Immature natural killer cell (primary cell): ENCODE data around the gene LENG9. TPM values are rescaled to one million over a fixed set of nuclear protein-coding genes. Genes with fewer than 3 reads are reported as not detected.
"Not testable (repeated sequence)": the region's sequence is repeated elsewhere in the genome, so short reads cannot be mapped to it uniquely, and the experiment has no call there.

ENCODE experiments used
- DNase-seq, 3 donors: peaks; one replicate each; pipeline ENCODE4 v3.0.0; 2022; ENCODE audit warnings: mixed read lengths in 1 of 3
- H3K27ac Mint-ChIP-seq, 6 donors: one replicate each; pipeline ENCODE4 v1.8.0; 2020; ENCODE audit warnings: mixed read lengths in 6 of 6, mild to moderate bottlenecking in 5 of 6, inconsistent platforms in 4 of 6, moderate library complexity in 3 of 6
- H3K27me3 Mint-ChIP-seq, 3 donors: one replicate each; pipeline ENCODE4 v1.8.0; 2020 to 2021; ENCODE audit warnings: low read depth in 3 of 3, mild to moderate bottlenecking in 3 of 3, mixed read lengths in 3 of 3, moderate library complexity in 3 of 3, inconsistent platforms in 1 of 3
- H3K36me3 Mint-ChIP-seq, 3 donors: one replicate each; pipeline ENCODE4 v1.8.0; 2020; ENCODE audit warnings: mixed read lengths in 3 of 3, inconsistent platforms in 2 of 3, mild to moderate bottlenecking in 2 of 3
- H3K4me1 Mint-ChIP-seq, 2 donors: one replicate each; pipeline ENCODE4 v1.8.0; 2020; ENCODE audit warnings: inconsistent platforms in 2 of 2, mild to moderate bottlenecking in 2 of 2, mixed read lengths in 2 of 2, moderate library complexity in 1 of 2
- H3K4me3 Mint-ChIP-seq, 5 donors: one replicate each; pipeline ENCODE4 v1.8.0; 2020; ENCODE audit warnings: mild to moderate bottlenecking in 5 of 5, mixed read lengths in 5 of 5, inconsistent platforms in 3 of 5, moderate library complexity in 3 of 5
- H3K9me3 Mint-ChIP-seq, 6 donors: one replicate each; pipeline ENCODE4 v1.8.0; 2020; ENCODE audit warnings: mild to moderate bottlenecking in 6 of 6, mixed read lengths in 6 of 6, inconsistent platforms in 4 of 6, moderate library complexity in 3 of 6
- polyA plus RNA-seq, 3 donors: library from polyadenylated mRNA; unstranded; fragments of 300-500 nt; fragmentation: Illumina TruSeq; gene quantifications; one replicate each; pipeline ENCODE4 v1.2.3, GENCODE V29; 2021

LENG9 gene
- polyA plus RNA-seq, 3 donors from 2014 or later = 0.75 TPM; not detected in 2

DNA sequence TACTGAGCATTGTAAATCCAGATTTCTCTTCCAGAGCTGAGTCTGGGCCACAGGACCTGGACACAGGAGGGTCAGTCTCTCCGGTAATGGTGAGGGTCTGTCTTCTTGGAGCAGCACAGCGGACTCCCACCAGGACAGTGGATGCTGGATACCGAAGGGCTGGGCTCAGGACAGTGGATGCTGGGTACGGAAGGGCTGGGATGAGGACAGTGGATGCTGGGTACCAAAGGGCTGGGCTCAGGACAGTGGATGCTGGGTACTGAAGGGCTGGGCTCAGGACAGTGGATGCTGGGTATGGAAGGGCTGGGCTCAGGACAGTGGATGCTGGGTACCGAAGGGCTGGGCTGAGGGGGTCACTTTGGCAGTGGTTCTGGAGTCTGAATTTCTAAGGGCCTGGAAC is 29.5 kb upstream of the LENG9 start:
- Mint-ChIP-seq H3K27me3 (peaks cover 5 to 16% (median 12%) of the 10 kb centered on the region in 3 donors), H3K4me1 (peaks cover 20 to 25% of the 10 kb centered on the region in 2 donors)
- not testable (repeated sequence) for H3K9me3 Mint-ChIP-seq, H3K36me3 Mint-ChIP-seq, H3K27ac Mint-ChIP-seq, DNase-seq, H3K4me3 Mint-ChIP-seq

DNA sequence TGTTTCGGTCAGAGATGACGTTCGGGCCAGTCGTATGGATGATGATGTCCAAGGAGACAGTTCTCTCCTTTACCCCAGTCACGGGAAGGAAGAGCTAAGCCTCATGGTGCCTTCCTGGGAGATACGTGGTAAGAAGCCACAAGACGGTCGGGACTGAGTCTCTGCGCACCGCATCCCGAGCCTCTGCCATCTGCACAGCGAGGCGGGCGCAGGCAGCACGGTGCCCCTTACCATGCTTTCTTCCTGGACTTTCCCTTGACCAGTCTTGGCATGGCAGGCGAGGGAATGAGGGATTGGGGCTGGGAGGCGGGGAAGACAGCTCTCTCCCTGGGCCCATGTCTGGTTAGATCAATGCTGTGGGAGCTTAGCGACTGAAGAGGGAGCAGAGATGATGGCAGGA is 29.0 kb upstream of the LENG9 start:
- DNase-seq = no peak
- peaks cover 15 to 20% of the 10 kb centered on the region in 2 donors for H3K4me1 Mint-ChIP-seq
- peaks cover 3 to 14% (median 12%) of the 10 kb centered on the region in 3 donors for H3K27me3 Mint-ChIP-seq
- no peak overlapping the region for H3K27ac Mint-ChIP-seq
- H3K36me3 Mint-ChIP-seq = no peaks in the 10 kb centered on the region
- H3K4me3 Mint-ChIP-seq = no peak overlapping the region
- H3K9me3 Mint-ChIP-seq = peaks cover 0 to 3% (median 0%) of the 10 kb centered on the region in 6 donors

DNA sequence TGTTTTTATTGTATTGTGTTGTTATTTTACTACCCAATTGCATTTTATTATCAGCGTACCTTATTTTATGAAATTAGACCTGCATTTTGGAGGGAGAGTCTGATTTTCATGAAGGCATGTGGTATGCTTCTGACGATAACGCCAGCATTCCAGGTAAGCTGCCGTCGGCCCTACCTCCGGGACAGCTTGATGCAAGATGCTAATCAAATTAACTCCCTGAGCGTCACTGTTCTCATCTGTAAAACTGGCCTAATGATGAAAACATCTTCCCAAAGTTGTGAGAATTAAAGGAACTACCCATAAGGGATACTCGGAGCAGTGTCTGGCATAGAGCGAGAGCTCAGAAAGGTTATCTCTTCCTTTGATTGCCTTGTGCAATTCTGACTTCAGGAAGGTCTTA is 26.2 kb upstream of the LENG9 start:
- H3K27ac Mint-ChIP-seq = no peak overlapping the region

DNA sequence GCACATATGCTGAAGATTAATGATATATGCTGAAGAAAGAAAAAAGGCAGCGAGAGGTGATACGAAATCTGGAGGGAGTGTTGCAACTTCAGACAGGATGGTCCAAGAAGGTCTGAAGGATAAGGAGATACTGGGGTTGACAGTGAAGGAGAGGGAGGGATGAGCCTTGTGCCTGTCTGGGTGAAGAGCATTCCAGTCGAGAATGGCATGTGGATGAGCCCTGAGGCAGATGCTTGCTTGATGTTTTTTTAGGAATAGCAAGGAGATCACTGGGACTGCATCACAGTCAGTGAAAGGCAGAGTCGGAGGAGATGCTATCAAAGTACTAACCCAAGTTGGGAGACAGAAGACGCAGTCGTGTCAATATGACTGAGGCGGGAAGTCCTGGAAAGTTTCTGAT is 25.8 kb upstream of the LENG9 start:
- no peak overlapping the region for H3K27ac Mint-ChIP-seq
- peaks cover 1 to 5% of the 10 kb centered on the region in 2 donors for H3K4me1 Mint-ChIP-seq
- no peak for DNase-seq
- H3K4me3 Mint-ChIP-seq = no peak overlapping the region
- H3K27me3 Mint-ChIP-seq = peaks cover 7 to 15% (median 8%) of the 10 kb centered on the region in 3 donors
- no peaks in the 10 kb centered on the region for H3K36me3 Mint-ChIP-seq
- no peaks in the 10 kb centered on the region for H3K9me3 Mint-ChIP-seq

More for the DNA sequence above, 26.2 kb upstream of the LENG9 start:
- no peaks in the 10 kb centered on the region for H3K9me3 Mint-ChIP-seq
- H3K27me3 Mint-ChIP-seq = peaks cover 7 to 13% (median 10%) of the 10 kb centered on the region in 3 donors
- peaks cover 1 to 7% of the 10 kb centered on the region in 2 donors for H3K4me1 Mint-ChIP-seq
- DNase-seq = no peak
- H3K36me3 Mint-ChIP-seq = no peaks in the 10 kb centered on the region
- no peak overlapping the region for H3K4me3 Mint-ChIP-seq

DNA sequence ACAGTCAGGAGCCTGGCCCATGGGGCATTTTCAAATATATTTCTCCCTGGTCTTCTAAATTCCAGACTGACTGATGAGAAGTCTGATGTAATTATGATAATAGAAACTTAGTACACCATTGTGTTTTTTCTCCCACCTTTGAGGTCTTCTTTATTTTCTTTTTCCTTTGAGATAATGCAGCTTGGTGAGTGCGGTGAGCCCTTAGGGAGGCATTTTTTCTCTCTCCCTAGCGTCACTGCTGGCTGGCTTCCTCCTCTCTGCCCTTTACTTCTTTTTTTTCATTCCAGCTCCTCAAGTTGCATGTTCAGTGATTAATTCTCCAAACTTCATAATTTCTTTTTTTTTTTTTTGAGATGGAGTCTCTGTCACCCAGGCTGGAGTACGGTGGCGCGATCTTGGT is 22.3 kb upstream of the LENG9 start:
- Mint-ChIP-seq H3K9me3 (no peaks in the 10 kb centered on the region), H3K27me3 (peaks cover 5 to 14% (median 12%) of the 10 kb centered on the region in 3 donors), H3K4me1 (peaks cover 18 to 36% of the 10 kb centered on the region in 2 donors), H3K27ac (no peak overlapping the region), H3K4me3 (peak overlapping the region in 1 of 5 donors; percentile 1), H3K36me3 (no peaks in the 10 kb centered on the region)
- no peak for DNase-seq

DNA sequence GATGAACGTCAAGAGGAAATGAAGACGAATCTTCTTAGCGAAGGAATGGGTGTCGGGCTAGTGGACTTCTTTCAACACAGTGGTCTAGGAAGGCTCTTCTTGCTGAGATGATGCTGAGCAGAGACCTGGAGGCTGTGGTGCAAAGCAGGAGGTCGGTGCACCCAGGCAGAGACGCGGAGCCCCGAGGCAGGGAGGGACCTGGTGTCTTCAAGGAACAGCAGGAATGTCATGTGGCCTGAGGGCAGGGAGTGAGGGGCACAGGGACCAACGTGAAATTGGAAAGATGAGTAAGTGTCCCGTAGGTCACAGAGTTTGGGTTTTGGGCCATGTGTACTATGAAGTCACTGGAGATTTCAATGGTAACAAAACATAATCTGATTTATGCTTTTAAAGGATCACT is 20.9 kb upstream of the LENG9 start:
- peaks cover 5 to 14% (median 12%) of the 10 kb centered on the region in 3 donors for H3K27me3 Mint-ChIP-seq
- H3K4me1 Mint-ChIP-seq = peaks cover 27 to 50% of the 10 kb centered on the region in 2 donors
- no peaks in the 10 kb centered on the region for H3K36me3 Mint-ChIP-seq
- no peak overlapping the region for H3K27ac Mint-ChIP-seq
- DNase-seq = no peak
- H3K9me3 Mint-ChIP-seq = no peaks in the 10 kb centered on the region
- H3K4me3 Mint-ChIP-seq = no peak overlapping the region

DNA sequence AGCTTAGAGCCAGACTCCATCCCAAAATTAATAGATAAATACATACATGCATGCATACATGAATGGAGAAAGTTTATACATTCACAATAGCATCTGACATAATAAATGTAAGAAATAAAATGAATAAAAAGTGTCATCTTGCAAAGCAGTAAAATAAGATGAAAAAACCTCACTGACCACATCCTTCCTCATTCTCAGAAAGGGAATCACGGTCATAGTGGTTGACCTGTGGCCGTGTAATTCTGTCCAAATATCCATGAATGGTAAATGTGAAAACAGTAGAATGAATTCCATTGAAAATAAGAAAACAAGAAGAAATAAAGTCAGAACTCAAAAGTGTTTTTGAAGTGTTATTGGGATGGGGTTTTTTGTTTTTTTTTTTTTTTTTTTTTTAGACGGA is 19.3 kb upstream of the LENG9 start:
- Mint-ChIP-seq H3K36me3 (no peaks in the 10 kb centered on the region), H3K9me3 (no peaks in the 10 kb centered on the region), H3K27me3 (peaks cover 12 to 20% (median 15%) of the 10 kb centered on the region in 3 donors), H3K4me1 (peaks cover 32 to 57% of the 10 kb centered on the region in 2 donors), H3K4me3 (peak overlapping the region; percentile 55 to 75 (median 64)), H3K27ac (peak overlapping the region in 2 of 6 donors; percentile 26 to 54)
- DNase-seq = peak in 2 of 3 donors; percentile 42 to 51

DNA sequence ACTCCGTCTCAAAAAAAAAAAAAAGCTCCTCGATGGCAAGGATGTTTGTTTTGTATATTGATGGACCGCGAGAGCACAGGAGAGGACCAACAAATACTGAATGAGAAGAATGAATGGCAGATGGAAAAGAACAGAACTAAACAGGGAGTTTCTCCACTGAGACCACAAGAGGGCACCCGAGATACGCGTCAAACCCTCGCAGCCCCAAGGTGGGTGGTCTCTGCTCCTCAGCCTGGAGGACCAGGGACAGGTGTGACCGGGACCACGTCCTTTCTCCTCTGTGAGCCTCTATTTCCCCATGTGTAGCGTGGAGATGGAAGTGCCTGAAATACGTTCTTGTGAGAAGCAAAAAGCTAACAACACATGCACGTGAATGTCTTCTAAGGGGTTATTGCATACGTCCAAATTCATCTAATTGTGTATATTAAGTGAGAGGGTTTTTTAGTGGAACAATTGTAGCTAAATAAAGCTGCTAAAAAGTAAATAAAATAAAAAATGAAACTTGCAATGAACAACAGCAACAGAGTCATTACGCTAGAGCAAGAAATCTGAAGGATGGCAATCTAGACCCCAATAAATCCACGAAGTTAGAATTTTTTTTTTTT is 17.9 kb upstream of the LENG9 start:
- Mint-ChIP-seq H3K27me3 (peaks cover 14 to 23% (median 15%) of the 10 kb centered on the region in 3 donors), H3K27ac (peak overlapping the region in 4 of 6 donors; percentile 0 to 69 (median 36)), H3K4me3 (peak overlapping the region; percentile 59 to 82 (median 77)), H3K9me3 (no peaks in the 10 kb centered on the region), H3K4me1 (peaks cover 32 to 57% of the 10 kb centered on the region in 2 donors), H3K36me3 (no peaks in the 10 kb centered on the region)
- DNase-seq = peak; percentile 54 to 60 (median 60)

DNA sequence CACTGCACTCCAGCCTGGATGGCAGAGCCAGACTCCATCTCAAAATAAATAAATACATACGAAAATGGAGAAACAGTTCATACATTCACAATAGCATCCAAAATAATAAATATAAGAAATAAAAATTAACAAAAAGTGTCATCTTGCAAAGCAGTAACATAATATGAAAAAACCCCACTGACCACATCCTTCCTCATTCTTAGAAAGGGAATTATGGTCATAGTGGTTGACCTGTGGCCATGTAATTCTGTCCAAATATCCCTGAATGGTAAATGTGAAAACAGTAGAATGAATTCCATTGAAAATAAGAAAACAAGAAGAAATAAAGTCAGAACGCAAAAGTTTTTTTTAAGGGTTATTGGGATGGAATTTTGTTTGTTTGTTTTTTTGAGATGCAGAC is 16.5 kb upstream of the LENG9 start:
- H3K9me3 Mint-ChIP-seq = no peaks in the 10 kb centered on the region
- DNase-seq = no peak
- no peaks in the 10 kb centered on the region for H3K36me3 Mint-ChIP-seq
- H3K4me3 Mint-ChIP-seq = peak overlapping the region in 3 of 5 donors; percentile 17 to 36 (median 22)
- H3K27ac Mint-ChIP-seq = no peak overlapping the region
- peaks cover 14 to 20% (median 14%) of the 10 kb centered on the region in 3 donors for H3K27me3 Mint-ChIP-seq
- H3K4me1 Mint-ChIP-seq = peaks cover 32 to 52% of the 10 kb centered on the region in 2 donors

DNA sequence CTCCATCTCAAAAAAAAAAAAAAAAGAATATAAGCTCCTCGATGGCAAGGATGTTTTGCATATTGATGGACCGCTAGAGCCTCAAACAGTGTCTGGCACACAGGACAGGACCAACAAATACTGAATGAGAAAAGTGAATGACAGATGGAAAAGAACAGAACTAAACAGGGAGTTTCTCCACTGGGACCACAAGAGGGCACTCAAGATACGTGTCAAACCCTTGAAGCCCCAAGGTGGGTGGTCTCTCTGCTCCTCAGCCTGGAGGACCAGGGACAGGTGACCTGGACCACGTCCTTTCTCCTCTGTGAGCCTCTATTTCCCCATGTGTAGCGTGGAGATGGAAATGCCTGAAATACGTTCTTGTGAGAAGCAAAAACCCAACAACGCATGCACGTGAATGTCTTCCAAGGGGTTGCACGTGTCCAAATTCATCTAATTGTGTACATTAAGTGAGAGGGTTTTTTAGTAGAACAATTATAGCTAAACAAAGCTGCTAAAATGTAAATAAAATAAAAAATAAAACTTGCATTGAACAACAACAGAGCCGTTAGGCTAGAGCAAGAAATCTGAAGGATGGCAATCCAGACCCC is 15.2 kb upstream of the LENG9 start:
- peak; percentile 46 to 61 (median 55) for DNase-seq
- Mint-ChIP-seq H3K4me3 (peak overlapping the region in 1 of 5 donors; percentile 12), H3K4me1 (peaks cover 32 to 48% of the 10 kb centered on the region in 2 donors), H3K36me3 (no peaks in the 10 kb centered on the region), H3K27ac (no peak overlapping the region), H3K27me3 (peaks cover 12 to 23% (median 14%) of the 10 kb centered on the region in 3 donors), H3K9me3 (no peaks in the 10 kb centered on the region)

DNA sequence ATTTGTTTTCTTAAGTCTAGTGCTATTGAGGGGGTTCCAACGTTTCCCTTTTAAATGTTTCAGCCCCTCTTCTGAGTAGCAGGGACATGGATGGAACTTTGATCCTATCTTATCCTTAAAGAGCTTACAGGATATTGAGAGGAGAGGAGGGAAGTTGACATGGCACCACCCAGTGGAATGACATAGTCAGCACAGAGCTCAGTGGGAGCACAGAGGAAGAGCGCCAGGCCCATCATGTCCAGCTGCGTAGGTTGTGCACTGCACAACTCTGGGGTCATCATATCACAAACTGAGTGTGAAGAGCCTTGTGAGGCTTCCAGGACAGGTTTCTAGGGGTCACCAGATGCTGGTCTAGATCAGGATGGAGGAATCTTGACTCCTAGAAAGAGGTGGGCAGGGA is 14.1 kb upstream of the LENG9 start:
- DNase-seq = no peak
- peaks cover 26 to 36% of the 10 kb centered on the region in 2 donors for H3K4me1 Mint-ChIP-seq
- peaks cover 11 to 20% (median 16%) of the 10 kb centered on the region in 3 donors for H3K27me3 Mint-ChIP-seq
- no peak overlapping the region for H3K27ac Mint-ChIP-seq
- H3K4me3 Mint-ChIP-seq = no peak overlapping the region
- H3K9me3 Mint-ChIP-seq = no peaks in the 10 kb centered on the region
- H3K36me3 Mint-ChIP-seq = no peaks in the 10 kb centered on the region

DNA sequence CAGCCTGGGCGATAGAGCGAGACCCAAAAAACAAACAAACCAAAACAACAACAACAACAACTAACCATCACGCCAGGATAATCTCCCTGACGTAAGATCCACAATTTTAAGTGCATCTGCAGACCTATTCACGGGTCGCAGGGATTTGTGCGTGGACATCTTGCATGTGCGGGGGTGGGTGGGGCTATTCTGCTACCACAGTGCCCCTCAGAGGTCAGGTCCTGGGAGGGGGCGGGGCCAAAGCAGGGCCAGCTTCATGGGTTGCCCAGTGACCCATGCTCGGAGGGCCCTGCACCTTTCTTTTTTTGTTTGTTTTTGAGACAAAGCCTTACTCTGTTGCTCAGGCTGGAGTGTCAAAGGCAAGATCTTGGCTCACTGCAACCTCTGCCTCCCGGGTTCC is 12.1 kb upstream of the LENG9 start:
- DNase-seq = no peak
- Mint-ChIP-seq H3K36me3 (no peaks in the 10 kb centered on the region), H3K4me1 (peaks cover 17 to 23% of the 10 kb centered on the region in 2 donors), H3K27me3 (peaks cover 12 to 18% (median 13%) of the 10 kb centered on the region in 3 donors), H3K4me3 (no peak overlapping the region), H3K27ac (no peak overlapping the region), H3K9me3 (no peaks in the 10 kb centered on the region)

DNA sequence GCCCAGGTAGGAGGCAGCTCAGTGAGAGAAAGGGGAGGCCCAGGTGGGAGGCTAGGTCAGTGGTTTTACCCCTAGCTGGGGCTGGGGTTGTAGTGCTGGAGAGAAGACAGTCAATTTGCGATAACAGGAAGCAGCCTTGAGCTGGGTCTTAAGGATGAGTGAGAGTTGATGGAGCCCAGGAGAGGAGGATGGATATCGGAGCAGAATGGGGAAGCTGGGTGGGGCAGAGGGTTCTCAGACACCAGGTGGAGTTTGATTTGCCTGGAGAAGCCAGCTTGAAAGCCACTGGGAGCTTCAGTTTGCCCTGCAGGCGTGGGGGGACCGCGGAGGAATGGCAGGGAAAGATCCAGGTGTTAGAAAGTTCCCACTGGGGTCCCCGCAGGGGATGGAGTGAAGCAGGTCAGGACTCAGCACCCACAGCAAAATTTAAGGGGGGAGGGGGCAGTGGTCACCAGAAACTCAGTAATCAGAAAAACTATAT is 10.4 kb upstream of the LENG9 start:
- Mint-ChIP-seq H3K9me3 (no peaks in the 10 kb centered on the region), H3K27me3 (peaks cover 23 to 27% (median 24%) of the 10 kb centered on the region in 3 donors), H3K27ac (no peak overlapping the region), H3K4me1 (peaks cover 13 to 14% of the 10 kb centered on the region in 2 donors), H3K4me3 (no peak overlapping the region), H3K36me3 (no peaks in the 10 kb centered on the region)
- no peak for DNase-seq
